ENCODE measurements around the gene TCAIM.

Gene TCAIM, protein sequence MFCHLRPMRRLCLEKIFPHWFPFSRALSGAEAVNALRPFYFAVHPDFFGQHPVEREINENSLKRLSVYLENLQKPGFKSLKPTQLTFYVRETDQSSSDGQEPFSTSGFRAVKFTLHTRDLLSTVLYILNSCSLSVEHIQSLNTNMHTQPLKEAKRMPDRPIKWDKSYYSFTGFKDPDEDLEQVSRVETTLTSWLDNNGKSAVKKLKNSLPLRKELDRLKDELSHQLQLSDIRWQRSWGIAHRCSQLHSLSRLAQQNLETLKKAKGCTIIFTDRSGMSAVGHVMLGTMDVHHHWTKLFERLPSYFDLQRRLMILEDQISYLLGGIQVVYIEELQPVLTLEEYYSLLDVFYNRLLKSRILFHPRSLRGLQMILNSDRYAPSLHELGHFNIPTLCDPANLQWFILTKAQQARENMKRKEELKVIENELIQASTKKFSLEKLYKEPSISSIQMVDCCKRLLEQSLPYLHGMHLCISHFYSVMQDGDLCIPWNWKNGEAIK

DNA sequence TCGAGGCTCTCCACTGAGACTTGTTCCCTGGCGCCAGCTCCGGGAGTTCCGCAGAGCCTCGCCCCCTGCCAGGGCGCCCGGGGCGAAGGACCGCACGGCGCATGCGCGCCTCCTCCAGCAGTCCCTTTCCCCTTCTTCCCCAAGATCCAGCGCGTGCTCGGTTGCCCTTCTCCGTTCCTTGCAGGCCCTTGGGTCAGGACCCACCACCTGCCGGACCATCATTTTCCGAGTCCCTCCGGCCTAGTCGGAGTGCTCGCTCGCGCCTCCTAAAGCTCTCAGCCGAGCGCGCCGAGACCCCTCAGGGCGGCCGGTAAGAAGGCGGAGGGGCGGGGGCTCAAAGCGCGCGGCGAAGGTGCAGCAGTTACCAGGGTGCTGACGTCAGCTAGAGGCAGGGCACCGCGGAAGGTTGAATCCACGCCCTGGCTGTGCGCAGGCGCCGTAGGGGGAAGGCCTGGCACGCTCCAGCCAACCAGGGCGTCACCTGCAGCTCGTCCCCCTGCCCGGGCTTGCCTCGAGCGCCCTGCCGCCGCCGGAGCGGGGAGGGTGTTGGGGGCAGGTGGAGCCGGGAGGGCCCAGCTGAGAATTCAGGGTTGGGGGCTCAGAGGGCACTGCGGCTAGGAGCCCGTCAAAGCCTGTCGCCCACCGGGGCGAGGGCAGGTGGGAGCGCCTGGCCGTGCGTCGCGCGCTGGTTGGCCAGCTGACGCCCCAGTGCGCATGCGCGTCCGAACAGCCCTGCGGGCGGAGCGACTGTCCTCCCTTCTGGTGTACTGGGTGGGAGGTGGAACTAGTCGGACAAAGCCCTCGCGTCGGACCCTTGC is at the start of gene TCAIM:
Gene TCAIM, plus strand, starts transcription at position 757 of the 818 bp plus-strand sequence. CDS start 16,017 bp downstream, outside the sequence.
- peak; percentile 98 for DNase-seq

DNA sequence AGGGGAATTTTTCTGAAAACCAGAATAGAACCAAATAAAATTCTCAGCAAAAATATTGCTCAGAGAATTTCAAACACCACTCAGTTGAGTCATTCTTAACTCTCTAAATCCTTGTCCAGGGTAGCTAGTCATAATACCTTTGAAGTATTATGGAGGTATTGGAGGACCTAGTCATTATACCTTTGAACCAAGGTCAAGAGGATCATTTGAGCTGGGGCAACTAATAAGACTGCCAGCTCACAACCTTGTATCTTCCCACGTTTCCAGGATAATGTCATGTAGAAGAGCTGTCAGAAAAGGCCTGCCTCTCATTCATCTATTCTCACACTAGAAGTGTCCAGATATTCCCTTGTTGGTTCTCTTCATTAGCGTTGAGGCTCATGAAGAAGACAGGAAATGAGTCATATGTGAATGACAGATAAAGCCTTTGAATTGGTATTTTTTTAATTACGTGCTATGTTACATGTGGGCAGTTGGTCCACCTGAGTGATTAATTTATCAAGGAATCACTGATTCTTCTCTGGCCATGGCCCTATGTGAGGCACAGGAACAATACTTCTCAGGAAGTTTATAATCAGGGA is 48.6 kb upstream of the TCAIM start:
- DNase-seq: no peak

DNA sequence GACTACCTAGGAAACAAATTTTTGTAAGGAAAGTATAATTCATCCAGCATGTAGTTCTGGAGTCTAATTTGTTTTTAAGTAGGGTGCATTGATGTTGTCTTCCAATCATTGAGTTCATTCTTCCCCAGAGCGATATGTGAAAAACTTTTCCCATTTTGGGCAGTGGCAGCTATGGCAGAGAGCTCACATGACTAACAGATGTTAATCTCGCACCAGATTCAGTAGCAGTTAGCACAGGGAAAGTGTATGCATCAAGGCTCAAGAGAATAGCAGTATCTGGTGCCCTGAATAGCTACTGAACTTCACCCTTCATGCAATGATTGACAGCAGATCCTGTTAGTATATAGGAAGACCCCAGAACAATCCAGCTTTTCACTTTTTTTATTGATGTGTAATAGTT is 46.3 kb upstream of the TCAIM start:
- peak; percentile 0 for DNase-seq

DNA sequence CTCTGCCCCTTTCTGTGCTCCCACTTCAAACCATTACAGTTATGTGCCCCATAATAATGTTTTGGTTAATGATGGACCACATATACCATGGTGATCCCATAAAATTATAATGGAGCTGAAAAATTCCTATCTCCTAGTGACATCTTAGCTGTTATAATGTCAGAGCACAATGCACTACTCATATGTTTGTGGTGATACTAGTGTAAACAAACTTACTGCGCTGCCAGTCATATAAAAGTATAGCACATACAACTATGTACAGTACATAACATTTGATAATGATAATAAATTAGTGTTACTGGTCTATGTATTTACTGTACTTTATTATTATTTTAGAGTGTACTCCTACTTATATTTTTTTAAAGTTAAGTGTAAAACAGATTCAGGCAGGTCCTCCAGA is 45.6 kb upstream of the TCAIM start:
- no peak for DNase-seq

DNA sequence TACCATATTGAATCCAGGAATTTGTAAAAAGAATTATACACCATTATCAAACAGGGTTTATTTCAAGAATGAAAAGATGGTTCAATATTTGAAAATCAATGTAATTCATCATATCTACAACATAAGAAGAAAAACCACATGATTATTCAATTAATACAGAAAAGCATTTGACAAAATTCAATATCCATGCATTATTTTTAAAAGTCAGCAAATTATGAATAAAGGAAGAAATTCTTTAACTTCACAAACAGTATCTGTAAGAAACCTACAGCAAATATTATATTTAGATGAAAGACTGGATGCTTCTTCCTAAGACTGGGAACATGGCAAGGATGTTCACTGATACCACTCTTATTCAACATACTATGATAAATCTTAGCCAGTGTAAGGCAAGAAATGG is 41.3 kb upstream of the TCAIM start:
- no peak for DNase-seq

DNA sequence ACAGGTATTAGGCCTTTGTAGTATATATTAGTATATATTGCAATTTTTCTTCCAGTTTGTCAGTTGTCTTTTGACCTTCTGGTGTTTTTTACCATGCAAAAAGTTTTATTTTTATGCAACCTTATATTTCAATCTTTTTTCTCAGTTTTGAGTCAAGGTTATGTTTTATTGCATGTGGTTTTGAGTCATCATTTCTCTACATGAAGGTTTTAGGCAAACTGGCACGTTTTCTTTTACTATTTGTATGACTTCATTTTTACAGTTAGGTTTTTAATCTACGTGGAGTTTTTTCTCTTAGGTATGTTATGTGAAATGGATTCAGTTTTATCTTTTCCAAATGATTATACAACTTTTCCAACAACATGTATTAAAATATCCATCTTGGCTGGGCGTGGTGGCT is 36.8 kb upstream of the TCAIM start:
- no peak for DNase-seq

DNA sequence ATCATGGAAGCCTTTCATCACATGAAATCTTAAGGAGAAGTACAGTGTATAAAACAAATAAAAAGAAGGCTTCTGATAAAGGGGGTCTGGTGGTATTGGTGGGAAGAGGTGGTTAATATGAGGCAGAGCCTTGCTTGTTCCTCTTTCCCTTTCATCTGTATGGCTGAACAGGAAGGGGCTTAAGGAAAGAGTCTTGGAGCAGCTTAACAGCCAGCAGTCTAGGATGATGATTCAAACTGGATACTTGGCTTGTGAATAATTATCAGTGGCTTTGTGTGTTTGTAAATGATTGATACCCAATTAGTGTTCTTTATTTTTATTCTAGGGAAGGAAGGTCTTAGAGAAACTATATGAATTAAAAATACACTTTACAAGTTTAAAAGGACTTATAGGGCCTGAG is 29.1 kb upstream of the TCAIM start:
- DNase-seq: no peak

DNA sequence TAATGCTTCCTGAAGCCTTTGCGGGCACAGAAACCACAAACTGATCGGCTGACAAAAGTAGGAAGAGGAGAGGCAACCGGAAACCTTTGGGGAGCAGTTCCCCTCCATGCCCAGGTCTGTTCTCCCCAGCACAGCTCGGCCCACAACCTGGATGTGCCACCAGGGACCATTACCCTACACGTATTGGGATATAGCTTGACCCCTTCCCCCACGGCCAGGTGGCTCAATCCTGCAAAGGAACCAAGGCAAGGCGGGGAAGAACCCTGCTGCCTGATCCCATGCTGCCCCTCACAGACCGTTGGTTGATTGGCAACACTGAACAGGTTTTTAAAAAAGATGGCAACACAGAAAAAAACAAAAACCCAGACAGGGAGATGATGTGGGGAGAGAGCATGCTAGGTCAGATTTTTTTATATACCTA is 19.7 kb upstream of the TCAIM start:
- DNase-seq: peak; percentile 38

DNA sequence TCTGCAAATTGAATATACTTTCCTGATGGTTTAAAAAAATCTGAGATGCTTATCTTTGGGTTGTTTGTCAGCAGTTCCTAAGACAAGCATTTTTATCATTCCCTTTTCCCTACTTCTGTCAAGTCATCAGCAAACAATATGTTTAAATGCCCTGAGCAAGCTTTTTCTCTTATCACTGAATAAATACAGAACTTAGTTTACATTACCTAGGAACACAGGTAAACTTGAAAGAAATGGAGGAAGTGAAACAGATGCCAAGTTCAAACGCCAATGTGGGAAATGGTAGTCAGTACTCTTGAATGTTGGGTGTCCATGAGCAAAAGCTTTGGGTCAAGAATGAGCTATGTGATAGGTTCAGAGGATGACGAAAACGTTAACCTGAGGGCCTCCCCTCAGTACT is 17.2 kb upstream of the TCAIM start:
- no peak for DNase-seq

DNA sequence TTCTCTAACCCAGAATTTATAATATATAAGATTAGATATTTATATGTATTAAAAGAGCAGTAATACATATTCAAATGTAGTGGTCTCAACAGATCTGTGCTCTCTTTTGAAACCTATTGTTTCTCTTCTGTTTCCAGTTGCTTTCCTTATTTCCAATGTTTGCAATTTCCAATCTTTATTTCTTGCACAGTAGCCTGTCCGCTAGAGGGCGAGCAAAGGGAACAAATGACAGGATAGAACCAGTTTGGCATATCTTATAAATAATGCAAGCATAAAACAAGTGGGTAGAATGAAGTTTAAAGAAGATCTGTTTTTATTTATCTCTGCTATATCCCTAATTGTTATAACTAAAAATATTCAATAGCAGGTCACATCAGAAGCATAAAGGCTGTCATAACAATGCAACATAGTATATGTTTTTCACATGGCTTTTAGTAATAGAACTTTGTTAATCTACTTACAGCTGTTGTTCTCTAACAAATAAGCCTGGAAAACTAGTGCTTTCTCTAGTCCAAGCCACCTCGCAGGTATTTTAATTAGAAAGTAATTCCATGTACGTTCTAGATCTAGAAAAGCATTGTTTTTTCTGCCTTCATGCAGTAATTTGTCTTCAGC is 15.1 kb upstream of the TCAIM start:
- DNase-seq: peak; percentile 65

DNA sequence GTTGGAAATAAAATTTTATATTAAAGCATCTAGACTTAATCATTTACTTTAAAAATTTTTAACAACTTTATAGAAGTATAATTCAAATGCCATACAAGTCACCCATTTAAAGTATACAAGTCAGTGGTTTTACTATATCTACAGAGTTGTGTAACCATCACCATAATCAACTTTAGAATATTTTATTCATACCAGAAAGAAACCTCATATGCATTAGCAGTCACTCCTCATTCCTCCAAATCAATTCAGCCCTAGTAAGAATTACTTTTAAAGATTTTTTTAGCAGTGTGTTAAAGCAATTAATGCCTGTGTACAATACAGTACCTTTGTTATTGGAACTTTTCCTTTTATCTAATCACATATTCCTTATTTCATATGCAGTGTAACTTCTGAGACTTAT is 14.0 kb upstream of the TCAIM start:
- no peak for DNase-seq

DNA sequence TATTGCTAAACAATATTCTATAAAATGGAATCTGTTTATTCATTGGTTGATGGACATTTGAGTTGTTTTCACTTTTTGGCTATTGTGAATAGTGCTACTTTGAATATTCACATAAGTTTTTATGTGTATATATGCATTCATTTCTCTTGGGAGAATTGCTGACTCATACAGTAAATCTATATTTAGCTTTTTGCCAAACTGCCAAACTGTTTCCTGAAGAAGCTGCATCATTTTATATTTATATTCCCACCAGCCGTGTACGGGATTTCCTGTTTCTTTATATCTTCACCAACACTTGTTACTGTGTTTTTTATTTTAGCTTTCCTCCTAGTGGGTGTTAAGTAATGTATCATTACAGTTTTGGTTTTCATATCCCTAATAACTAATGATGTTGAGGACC is 12.5 kb upstream of the TCAIM start:
- no peak for DNase-seq

DNA sequence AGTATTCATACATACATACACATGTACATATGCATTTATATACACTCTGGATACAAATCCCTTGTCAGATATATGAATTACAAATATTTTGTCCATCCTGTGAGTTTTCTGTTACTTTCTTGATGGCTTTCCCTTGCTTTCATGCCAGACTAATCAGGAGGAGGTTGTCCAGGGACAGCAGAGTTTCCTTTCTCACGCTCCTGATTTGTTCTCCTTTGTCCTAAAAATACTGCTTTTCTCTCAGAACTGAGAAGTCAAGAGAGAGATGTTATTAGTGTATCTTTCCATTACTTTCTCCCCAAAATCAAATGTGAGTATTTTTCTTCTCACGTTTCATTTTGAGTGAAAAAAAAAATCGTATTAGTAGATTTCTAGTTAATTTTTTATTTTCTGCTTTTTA is 12.1 kb upstream of the TCAIM start:
- no peak for DNase-seq

DNA sequence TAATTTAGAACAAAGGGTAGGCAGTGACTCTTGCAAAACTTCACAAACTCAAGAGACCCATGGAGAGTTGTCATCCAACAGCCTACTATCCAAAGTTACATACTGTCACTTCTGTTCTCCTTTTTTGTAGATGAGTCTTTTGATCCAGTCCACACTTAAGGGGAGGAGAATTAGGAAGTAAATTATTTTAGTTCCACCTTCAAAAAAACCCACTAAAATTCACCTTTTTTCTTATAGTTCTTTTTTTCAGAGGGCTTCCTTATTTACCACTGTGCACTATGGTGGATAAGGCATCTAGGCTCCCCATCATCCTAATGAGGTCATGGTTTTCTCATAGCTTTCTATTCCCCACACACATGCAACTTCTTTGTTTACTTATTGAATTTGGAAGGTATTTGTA is 8.6 kb upstream of the TCAIM start:
- no peak for DNase-seq

DNA sequence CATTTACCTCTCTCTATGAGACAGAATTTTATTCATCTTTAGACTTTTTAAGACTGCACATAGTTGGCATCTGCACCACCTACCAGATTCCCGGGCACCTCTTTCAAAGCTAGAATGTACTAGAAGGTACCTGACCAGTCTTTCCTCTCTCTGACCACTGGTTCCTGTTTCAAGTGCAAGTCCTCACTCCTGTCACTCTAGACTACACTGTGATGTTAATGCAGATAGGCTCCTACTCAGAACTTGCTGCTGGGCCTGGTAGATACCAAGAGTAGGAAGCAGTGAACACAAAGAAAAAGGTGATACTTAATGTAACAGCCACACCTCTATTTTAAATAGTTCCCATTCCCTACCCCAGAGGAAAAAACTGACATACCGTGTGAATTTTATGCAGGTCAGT is 8.1 kb upstream of the TCAIM start:
- no peak for DNase-seq

DNA sequence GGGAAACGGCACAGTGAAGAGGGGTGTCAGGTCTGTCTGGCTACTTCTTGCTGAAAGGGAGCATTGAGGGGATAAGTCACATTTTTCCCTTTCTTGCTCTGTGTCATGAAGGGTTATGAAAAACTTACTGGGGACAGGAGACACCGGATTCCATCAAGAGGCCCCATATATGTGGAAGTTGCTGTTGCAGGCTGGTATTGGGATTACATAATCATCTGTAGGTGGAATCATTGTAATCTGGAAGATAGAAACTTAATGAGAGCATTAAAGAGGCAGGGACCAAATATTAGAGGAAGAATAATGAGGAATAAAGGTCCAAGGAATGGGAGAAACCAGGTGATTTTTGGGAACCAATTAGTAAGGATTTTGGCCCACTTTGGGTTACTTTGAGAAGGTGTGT is 4.2 kb upstream of the TCAIM start:
- DNase-seq: no peak

DNA sequence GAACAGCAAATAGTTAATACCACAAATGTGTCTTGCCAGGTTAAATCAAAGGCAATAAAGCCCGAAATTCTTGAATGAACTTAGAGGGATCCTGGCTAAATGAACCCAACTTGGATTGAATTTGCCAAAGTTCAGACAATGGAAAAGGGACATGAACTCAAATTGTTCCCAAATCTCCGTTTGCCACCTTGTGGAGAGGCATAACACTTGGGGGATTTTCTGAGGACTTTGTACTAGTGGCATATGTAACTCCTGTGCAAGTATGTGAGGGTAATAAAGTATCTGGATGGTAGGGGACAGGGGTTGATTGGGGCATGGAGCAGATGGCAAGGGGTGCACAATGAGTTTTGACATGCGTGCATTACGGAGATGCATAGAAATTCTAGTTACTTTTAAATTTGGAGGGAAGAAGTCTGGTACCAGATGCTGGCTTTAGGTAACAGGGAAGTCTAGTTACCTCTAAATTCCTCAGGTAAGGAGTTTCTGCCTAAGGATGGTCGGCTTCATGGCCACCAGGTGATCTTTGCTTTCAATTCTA is 1.2 kb upstream of the TCAIM start:
- DNase-seq: peak; percentile 28

DNA sequence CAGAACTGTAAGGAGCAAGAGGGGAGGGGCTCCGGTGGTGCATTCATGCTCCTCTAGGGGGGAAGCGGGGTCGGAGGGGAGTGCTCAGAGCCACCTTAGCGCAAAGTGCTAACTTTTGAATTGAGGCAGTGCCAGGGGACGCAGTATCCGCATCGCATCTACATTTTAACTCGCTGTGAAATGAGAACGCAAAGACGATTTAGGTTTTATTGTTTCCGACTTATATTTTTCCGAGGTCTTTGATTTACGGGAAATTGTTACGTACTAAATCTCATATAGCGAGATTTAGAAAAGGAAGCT is 212 bp downstream of the TCAIM start:
- no peak for DNase-seq

DNA sequence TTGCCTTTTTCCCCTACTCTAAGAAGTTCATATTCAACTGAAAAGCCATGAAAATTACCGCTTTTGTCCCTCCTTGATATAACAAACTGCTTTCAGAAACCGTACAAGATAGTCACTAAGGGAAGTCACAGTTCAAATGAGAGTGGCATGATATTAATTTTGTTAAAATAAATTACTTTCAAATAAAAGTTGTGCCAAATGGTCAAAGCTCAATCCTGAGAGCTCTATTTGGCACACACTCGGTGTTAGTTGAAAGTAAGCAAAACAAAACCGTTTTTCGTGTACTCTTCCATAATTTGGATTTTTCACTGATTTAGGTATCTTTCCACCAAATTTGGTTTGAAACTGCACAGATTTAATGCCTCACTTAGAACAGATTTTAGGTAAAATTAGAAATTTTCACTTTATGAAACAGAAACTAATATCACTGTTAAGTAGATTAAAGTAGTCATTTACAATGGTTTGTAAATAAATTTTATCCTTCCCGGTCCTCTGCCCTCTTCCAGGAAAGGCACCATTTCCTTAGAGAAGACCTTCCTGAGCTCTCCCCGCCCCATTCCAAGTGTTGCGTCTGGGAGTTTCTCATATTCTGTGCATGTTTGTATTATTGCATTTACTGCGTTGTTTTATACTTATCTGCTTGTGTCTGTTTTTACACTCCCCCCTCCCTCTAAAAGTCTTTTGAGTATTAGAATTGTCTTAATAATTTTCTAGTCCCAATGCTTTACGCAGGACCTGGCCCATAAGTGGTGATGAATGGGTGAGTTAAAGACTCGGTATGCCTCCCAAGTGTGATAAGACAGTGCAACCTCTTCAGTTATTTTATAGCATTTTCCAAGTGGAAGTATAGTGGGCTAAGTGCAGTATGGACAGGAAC is 853 bp downstream of the TCAIM start:
- no peak for DNase-seq

DNA sequence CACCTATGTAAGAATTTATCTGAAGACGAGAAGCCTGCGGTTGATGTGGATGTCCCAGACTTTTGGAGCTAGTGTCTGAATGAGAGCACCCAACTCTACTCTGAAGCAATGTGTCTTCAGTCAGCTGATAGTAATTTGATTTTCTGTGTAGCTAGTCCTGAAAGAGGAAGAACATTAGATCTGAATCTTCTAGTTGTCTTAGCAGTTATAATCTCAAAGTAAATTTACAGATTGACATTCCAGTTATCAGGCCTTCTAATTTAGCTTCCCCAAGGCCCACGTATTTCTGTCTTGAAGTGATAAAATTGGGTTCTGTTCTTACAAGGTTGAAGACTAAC is 1.5 kb downstream of the TCAIM start:
- peak; percentile 1 for DNase-seq

DNA sequence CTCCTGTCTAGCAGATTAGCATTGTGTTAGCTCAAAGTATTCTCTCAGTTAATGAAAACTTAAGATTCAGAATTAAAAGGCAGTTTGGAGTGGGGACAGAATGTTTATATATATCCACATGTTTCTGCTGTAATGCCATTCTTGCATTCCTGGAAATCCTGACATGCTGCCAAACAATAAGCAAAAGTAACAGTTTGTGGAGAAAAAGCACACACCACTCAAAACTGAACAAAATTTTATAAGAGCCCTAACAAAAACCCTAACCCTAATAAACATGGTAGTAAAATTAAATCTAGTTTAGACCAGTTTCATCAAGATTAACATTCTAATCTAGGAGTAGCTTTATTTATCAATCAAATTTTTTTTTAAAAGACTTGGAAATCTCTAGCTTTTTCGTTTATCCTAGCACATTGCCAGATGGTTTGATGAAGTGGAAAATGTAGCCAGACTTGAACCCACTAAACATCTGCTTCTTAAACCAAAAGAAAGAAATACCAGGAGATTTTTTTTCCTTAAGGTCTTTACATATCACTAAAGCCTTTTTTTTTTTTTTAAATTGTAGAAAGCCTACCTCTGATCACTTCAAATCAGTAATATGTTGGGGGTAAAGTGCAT is 3.7 kb downstream of the TCAIM start:
- no peak for DNase-seq

DNA sequence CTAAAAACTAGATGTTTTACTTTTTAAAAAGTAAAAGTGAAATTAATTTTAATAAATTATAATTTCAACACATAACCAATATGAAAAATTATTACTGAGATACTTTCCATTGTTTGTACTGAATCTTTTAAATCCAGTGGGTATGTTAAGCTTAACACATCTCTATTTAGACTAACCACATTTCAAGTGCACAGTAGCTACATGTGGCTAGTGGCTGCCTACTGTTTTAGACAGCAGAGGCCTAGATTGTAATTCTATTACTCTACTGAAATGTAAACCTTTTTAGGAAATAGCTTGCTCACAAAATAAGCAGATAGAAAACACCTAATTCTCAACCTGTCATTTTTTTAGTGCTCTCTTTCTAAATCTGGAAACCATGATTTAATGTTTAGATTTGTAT is 4.9 kb downstream of the TCAIM start:
- DNase-seq: no peak
